ENCODE data around the gene PGM1.
A peak's percentile ranks its signal among the peaks of the same experiment; 100 is the strongest.

DNA sequence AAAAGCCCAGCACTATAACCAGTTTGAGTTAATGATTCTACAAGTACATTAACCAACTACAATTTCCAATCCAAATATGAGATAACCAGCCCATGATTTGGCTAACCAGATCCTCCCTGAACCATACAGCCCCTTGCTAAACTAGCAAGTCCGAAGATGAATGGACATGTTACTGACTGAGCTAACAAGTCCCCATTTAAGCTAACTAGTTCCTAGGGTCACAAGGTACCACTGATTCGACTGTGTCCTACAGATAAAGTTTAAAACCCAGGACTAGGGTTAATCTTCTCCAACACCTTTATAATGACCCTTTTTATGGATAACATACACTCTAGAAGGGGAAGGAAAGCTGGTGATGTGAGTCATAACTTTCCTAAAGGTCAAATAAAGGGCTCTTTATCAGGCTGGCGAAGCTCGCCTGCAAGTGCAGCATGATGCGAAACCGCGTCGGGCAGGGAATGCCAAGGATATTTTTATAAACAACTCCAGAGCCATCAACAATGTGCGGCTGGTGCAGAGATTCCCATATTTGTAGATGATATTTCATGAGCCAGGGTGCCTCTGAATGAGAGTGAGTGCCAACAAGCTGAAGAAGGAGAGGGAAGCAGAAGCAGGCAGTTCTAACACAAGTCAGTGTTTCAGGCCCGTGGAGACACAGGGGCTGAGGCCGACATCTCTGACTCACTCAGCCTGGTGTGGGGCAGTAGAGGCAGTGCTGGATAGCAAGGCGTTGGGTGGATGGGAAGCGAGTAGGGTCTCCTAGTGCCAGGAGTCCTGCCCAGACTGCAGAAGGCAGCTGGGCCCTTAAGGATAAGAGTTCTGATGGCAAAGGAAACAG is 105.0 kb downstream of the PGM1 start:
- TF ChIP-seq, protein P1, sequence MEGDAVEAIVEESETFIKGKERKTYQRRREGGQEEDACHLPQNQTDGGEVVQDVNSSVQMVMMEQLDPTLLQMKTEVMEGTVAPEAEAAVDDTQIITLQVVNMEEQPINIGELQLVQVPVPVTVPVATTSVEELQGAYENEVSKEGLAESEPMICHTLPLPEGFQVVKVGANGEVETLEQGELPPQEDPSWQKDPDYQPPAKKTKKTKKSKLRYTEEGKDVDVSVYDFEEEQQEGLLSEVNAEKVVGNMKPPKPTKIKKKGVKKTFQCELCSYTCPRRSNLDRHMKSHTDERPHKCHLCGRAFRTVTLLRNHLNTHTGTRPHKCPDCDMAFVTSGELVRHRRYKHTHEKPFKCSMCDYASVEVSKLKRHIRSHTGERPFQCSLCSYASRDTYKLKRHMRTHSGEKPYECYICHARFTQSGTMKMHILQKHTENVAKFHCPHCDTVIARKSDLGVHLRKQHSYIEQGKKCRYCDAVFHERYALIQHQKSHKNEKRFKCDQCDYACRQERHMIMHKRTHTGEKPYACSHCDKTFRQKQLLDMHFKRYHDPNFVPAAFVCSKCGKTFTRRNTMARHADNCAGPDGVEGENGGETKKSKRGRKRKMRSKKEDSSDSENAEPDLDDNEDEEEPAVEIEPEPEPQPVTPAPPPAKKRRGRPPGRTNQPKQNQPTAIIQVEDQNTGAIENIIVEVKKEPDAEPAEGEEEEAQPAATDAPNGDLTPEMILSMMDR (IDR thresholded peaks at IDR 0.05): no peak
- no peak for TF ChIP-seq POLR2A (IDR thresholded peaks at IDR 0.05)
- peak; percentile 86 for TF ChIP-seq EP300 (IDR thresholded peaks at IDR 0.05)

All from stomach (tissue), 4 donors.